H1 (cell line): ENCODE data around the gene RHOB. TPM values are rescaled to one million over a fixed set of nuclear protein-coding genes. Genes with fewer than 3 reads are reported as not detected.

Experiments used
- CTCF ChIA-PET: fragments of 300-600 bp; sonication (Branson Sonifier 250); formaldehyde crosslinking; loops from one replicate; lab custom pipeline; 2021; ENCODE audit not compliant: partially characterized antibody; lab: Charles Lee
- POLR2A ChIA-PET: fragments of 300-600 bp; sonication (Branson Sonifier 250); formaldehyde crosslinking; loops from one replicate; lab custom pipeline; 2021; ENCODE audit warnings: inconsistent platforms; ENCODE audit not compliant: partially characterized antibody; lab: Charles Lee
- DNase-seq, 2 experiments: peaks; one replicate each; pipeline versions ENCODE4 v3.0.0 to v3.0.0-alpha.2; 2010 to 2022; ENCODE audit warnings: low spot score in 2 of 2, low read depth in 1 of 2, mixed read lengths in 1 of 2
- FAIRE-seq: peaks from 2 replicates; lab custom pipeline; 2011; peaks lifted over from hg19 to GRCh38; lab: Jason Lieb, UNC
- H2AFZ ChIP-seq: 2 replicates; pipeline ENCODE4 v1.8.1; 2012; ENCODE audit warnings: low read length, inconsistent platforms
- H2AK5ac ChIP-seq: 2 replicates; pipeline ENCODE4 v1.6.1; 2013; ENCODE audit warnings: low read depth, low read length
- H2BK120ac ChIP-seq: replicated peaks from 2 replicates; pipeline ENCODE3; 2013; ENCODE audit warnings: low read depth, low read length, inconsistent platforms
- H2BK12ac ChIP-seq: 2 replicates; pipeline ENCODE4 v1.6.1; 2013; ENCODE audit warnings: low read depth, low read length
- H2BK15ac ChIP-seq: 2 replicates; pipeline ENCODE4 v1.6.1; 2013; ENCODE audit warnings: low read length
- H2BK20ac ChIP-seq: 2 replicates; pipeline ENCODE4 v1.6.1; 2013; ENCODE audit warnings: low read length
- H2BK5ac ChIP-seq: 2 replicates; pipeline ENCODE4 v1.6.1; 2013; ENCODE audit warnings: low read depth, low read length
- H3K14ac ChIP-seq: 2 replicates; pipeline ENCODE4 v1.6.1; 2013; ENCODE audit warnings: inconsistent platforms; ENCODE audit not compliant: insufficient read length
- H3K18ac ChIP-seq: 2 replicates; pipeline ENCODE4 v1.6.1; 2013; ENCODE audit warnings: low read length; ENCODE audit errors: extremely low read depth
- H3K23ac ChIP-seq: 2 replicates; pipeline ENCODE4 v1.6.1; 2013; ENCODE audit warnings: inconsistent platforms; ENCODE audit not compliant: insufficient read length
- H3K23me2 ChIP-seq: 2 replicates; pipeline ENCODE4 v1.6.1; 2013; ENCODE audit warnings: low read depth, low read length
- H3K27ac ChIP-seq: 2 replicates; pipeline ENCODE4 v1.6.1; 2011; ENCODE audit warnings: low read depth, low read length, inconsistent platforms
- H3K27me3 ChIP-seq, 4 experiments: replicated peaks in 1 of 4; 1 replicate in 1 of 4; 2 replicates in 3 of 4; pipeline versions ENCODE4 v1.6.1 to v1.8.1; 2011 to 2013; ENCODE audit warnings: low read length in 3 of 4, mild to moderate bottlenecking in 3 of 4, inconsistent platforms in 2 of 4, mixed read lengths in 2 of 4, moderate library complexity in 1 of 4; ENCODE audit not compliant: control insufficient read depth in 3 of 4, insufficient read depth in 3 of 4; ENCODE audit errors: extremely low read depth in 1 of 4
- H3K36me3 ChIP-seq, 4 experiments: 2 replicates each; pipeline versions ENCODE4 v1.6.1 to v1.8.1; 2011 to 2013; ENCODE audit warnings: mild to moderate bottlenecking in 4 of 4, low read length in 3 of 4, moderate library complexity in 2 of 4, control low read depth in 1 of 4, inconsistent platforms in 1 of 4; ENCODE audit not compliant: insufficient read depth in 4 of 4, control insufficient read depth in 2 of 4
- H3K4ac ChIP-seq: replicated peaks from 2 replicates; pipeline ENCODE3; 2013; ENCODE audit warnings: low read length, low read depth, mixed read lengths, inconsistent platforms; ENCODE audit not compliant: insufficient read length
- H3K4me1 ChIP-seq, 4 experiments: replicated peaks in 1 of 4; 1 replicate in 1 of 4; 2 replicates in 3 of 4; pipeline versions ENCODE4 v1.6.1 to v1.8.1; 2011 to 2013; ENCODE audit warnings: low read length in 3 of 4, inconsistent platforms in 2 of 4, mixed read lengths in 1 of 4; ENCODE audit not compliant: insufficient read depth in 4 of 4, control insufficient read depth in 3 of 4
- H3K4me2 ChIP-seq, 2 experiments: 2 replicates each; pipeline versions ENCODE4 v1.6.1 to v1.8.1; 2011 to 2013; ENCODE audit warnings: low read depth in 2 of 2, low read length in 2 of 2, control low read depth in 1 of 2, inconsistent platforms in 1 of 2, mild to moderate bottlenecking in 1 of 2; ENCODE audit not compliant: insufficient read depth in 1 of 2
- H3K4me3 ChIP-seq, 4 experiments: fragments of 200-600, 300-600 bp in 1 of 4; sonication (generic), shearing (Covaris generic), sonication (Bioruptor Twin) in 1 of 4; 2 replicates each; pipeline versions ENCODE4 v1.5.1 to v1.8.1; 2011 to 2016; ENCODE audit warnings: low read length in 4 of 4, low read depth in 3 of 4, control low read depth in 2 of 4, inconsistent platforms in 2 of 4, mild to moderate bottlenecking in 2 of 4, mixed read lengths in 1 of 4, moderate library complexity in 1 of 4; ENCODE audit not compliant: insufficient read depth in 2 of 4; ENCODE audit errors: extremely low read depth in 1 of 4
- H3K56ac ChIP-seq: replicated peaks from 2 replicates; pipeline ENCODE3; 2013; ENCODE audit warnings: low read depth, mild to moderate bottlenecking, mixed read lengths, low read length, inconsistent platforms; ENCODE audit not compliant: insufficient read length
- H3K79me1 ChIP-seq: 2 replicates; pipeline ENCODE4 v1.6.1; 2013; ENCODE audit warnings: low read depth, low read length, control low read depth
- H3K79me2 ChIP-seq, 2 experiments: 2 replicates each; pipeline versions ENCODE4 v1.6.1 to v1.8.1; 2012 to 2013; ENCODE audit warnings: low read length in 2 of 2, mild to moderate bottlenecking in 2 of 2, inconsistent platforms in 1 of 2; ENCODE audit not compliant: insufficient read depth in 2 of 2, control insufficient read depth in 1 of 2
- H3K9ac ChIP-seq, 4 experiments: replicated peaks in 1 of 4; 1 replicate in 1 of 4; 2 replicates in 3 of 4; pipeline versions ENCODE4 v1.6.1 to v1.8.1; 2011 to 2013; ENCODE audit warnings: low read depth in 3 of 4, low read length in 3 of 4, control low read depth in 2 of 4, mild to moderate bottlenecking in 2 of 4, moderate library complexity in 2 of 4, inconsistent platforms in 1 of 4; ENCODE audit errors: extremely low read depth in 1 of 4
- H3K9me3 ChIP-seq, 2 experiments: 2 replicates each; pipeline versions ENCODE4 v1.6.1 to v1.8.1; 2012 to 2013; ENCODE audit warnings: mild to moderate bottlenecking in 2 of 2, moderate library complexity in 2 of 2, control low read depth in 1 of 2, inconsistent platforms in 1 of 2, low read depth in 1 of 2, low read length in 1 of 2, mixed read lengths in 1 of 2; ENCODE audit not compliant: insufficient read depth in 2 of 2
- H4K20me1 ChIP-seq, 2 experiments: replicated peaks in 1 of 2; 2 replicates each; pipeline versions ENCODE3 to v1.8.1; 2011 to 2013; ENCODE audit warnings: inconsistent platforms in 2 of 2, low read length in 2 of 2, mild to moderate bottlenecking in 1 of 2; ENCODE audit not compliant: insufficient read depth in 2 of 2, control insufficient read depth in 1 of 2
- H4K5ac ChIP-seq: 2 replicates; pipeline ENCODE4 v1.6.1; 2013; ENCODE audit warnings: low read length, low read depth, mixed read lengths, inconsistent platforms; ENCODE audit not compliant: insufficient read length
- H4K8ac ChIP-seq: 2 replicates; pipeline ENCODE4 v1.8.0; 2013; ENCODE audit warnings: mild to moderate bottlenecking, moderate library complexity, low read length, inconsistent platforms; ENCODE audit not compliant: insufficient read depth; ENCODE audit errors: extremely low read depth
- H4K91ac ChIP-seq: replicated peaks from 2 replicates; pipeline ENCODE3; 2013; ENCODE audit warnings: low read length, mixed read lengths, inconsistent platforms; ENCODE audit not compliant: insufficient read length
- EP300 ChIP-seq, 2 experiments: IDR thresholded peaks; 1 replicate in 1 of 2; 2 replicates in 1 of 2; pipeline ENCODE4 v1.6.1; 2011 to 2012; ENCODE audit warnings: low read depth in 2 of 2, low read length in 2 of 2, mild to moderate bottlenecking in 2 of 2, borderline replicate concordance in 1 of 2, inconsistent platforms in 1 of 2, moderate library complexity in 1 of 2
- TCF12 ChIP-seq: IDR thresholded peaks from 2 replicates; pipeline ENCODE4 v1.6.1; 2011; ENCODE audit warnings: low read depth, mild to moderate bottlenecking, low read length
- YY1 ChIP-seq: IDR thresholded peaks from 2 replicates; pipeline ENCODE4 v1.6.1; 2011; ENCODE audit warnings: low read depth, mild to moderate bottlenecking, low read length
- WGBS, 2 experiments: shearing (Covaris generic) in 1 of 2; methylation state at CpG; one replicate each; pipeline versions ENCODE4 v1.1.6 to v1.1.7; 2013 to 2015; ENCODE audit warnings: low lambda C conversion rate in 2 of 2, mixed read lengths in 2 of 2, inconsistent platforms in 1 of 2, low coverage in 1 of 2, missing lambda C conversion rate in 1 of 2; ENCODE audit not compliant: insufficient replicate concordance in 2 of 2, insufficient coverage in 1 of 2, insufficient read length in 1 of 2; ENCODE audit errors: extremely low coverage in 1 of 2, missing lambda C conversion rate in 1 of 2; 5-methylcytosine and 5-hydroxymethylcytosine counted together
- polyA plus RNA-seq, 7 experiments: library from polyadenylated mRNA; depleted of rRNA in 3 of 7; stranded (reverse) in 5 of 7; unstranded in 2 of 7; fragments of >200 nt in 5 of 7; fragments of 200-250 nt in 2 of 7; gene quantifications; 1 replicate in 5 of 7; 2 replicates in 1 of 7; 4 replicates in 1 of 7; pipeline versions ENCODE4 v1.2.1 to v1.2.3, GENCODE V29; 2011 to 2013; ENCODE audit warnings: missing spikeins in 2 of 7, mixed read lengths in 2 of 7
- total RNA-seq: library from RNA; stranded (reverse); fragmentation: NEBNext Ultra II Directional; extraction: Animal tissue kit (Norgen Biotek cat#: 25700); gene quantifications from 2 replicates; pipeline ENCODE4 v1.2.1, GENCODE V29; 2021

Gene RHOB
- total and polyA plus RNA-seq, 2 of the 8 experiments (the other 6 are each of a cell fraction or from before 2014, with no cell fraction given): 9.3 to 9.5 TPM

DNA sequence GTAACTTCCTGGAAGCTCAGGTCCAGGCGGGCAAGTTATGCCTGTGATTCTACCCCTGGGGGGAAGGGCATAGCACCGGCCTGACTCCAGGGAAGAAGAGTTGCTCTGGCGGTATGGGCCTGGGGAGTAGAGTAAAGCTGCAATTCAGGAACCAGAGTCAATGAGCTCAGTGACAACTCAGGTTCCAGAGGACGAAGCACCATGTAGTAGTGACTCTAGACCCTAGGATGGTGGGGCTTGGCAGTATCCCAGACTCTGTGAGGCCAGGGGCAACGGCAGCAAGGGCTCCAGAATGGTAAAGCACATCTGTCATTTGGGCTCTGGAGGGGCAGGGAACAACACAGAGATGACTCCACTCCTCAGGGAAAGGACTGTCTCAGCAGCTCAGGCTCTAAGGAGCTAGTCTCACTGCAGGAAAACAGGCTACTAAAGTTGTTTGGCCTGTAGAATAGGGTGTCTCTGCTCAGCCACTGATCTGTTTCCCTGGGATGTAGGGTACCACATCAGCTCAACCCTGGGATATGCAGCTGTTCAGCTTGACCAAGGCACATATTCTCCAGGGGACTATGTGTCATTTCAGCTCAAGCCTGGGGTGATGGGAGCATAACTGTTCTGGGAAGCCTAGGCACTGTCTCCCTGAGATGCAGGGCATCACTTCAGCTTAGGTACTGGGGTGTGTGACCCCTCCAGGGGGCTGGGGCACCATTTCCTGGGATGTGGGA is 36.2 kb upstream of the RHOB start:
- 80% methylated on average over 5 of the region's 5 CpGs; no CpG with 5 or more reads in 1 of the 2 experiments for WGBS, 2 experiments

More for the DNA sequence above, 36.2 kb upstream of the RHOB start:
- H3K4me2 ChIP-seq: no peak overlapping the region
- no peak overlapping the region for H3K9ac ChIP-seq
- H3K79me2 ChIP-seq: no peaks in the 10 kb centered on the region
- TF ChIP-seq YY1: no peak
- TF ChIP-seq TCF12: no peak
- no peak for TF ChIP-seq EP300 (IDR thresholded peaks at IDR 0.05; ENCODE audit: borderline replicate concordance in 1 of 2, low read depth in 2 of 2, low read length in 2 of 2)
- DNase-seq (no peak), FAIRE-seq (no peak)
- POLR2A ChIA-PET: interaction anchor here (0.9 to 1.4 kb wide), 3 partner anchors 35 to 68 kb away, joined by 3 to 5 read pairs (median 3); partner anchors contain the start of gene RHOB
- no peak overlapping the region for H4K91ac ChIP-seq
- H2AK5ac ChIP-seq: no peak overlapping the region
- no peak overlapping the region for H2BK5ac ChIP-seq
- H2BK15ac ChIP-seq: no peak overlapping the region
- no peak overlapping the region for H3K18ac ChIP-seq
- H3K27ac ChIP-seq: no peak overlapping the region
- CTCF ChIA-PET: interaction anchor here (0.6 to 17.4 kb wide), 41 partner anchors 8 to 552 kb away, joined by 3 to 404 read pairs (median 4); partner anchors contain the start of genes HS1BP3 and RHOB
- H3K79me1 ChIP-seq: no peaks in the 10 kb centered on the region
- H2BK20ac ChIP-seq: no peak overlapping the region
- H3K14ac ChIP-seq: no peak overlapping the region
- H3K4me1 ChIP-seq: peaks cover 0 to 2% (median 0%) of the 10 kb centered on the region in 4 experiments; a peak in 1 of 7 replicates
- no peaks in the 10 kb centered on the region for H4K20me1 ChIP-seq
- H2BK120ac ChIP-seq: no peak overlapping the region
- H4K8ac ChIP-seq: no peak overlapping the region
- H2BK12ac ChIP-seq: no peak overlapping the region
- no peak overlapping the region for H4K5ac ChIP-seq
- H3K4ac ChIP-seq: no peak overlapping the region
- H3K9me3 ChIP-seq: no peaks in the 10 kb centered on the region
- no peaks in the 10 kb centered on the region for H3K23me2 ChIP-seq
- no peak overlapping the region for H3K56ac ChIP-seq
- H2AFZ ChIP-seq: no peak overlapping the region
- no peaks in the 10 kb centered on the region for H3K27me3 ChIP-seq
- no peak overlapping the region for H3K4me3 ChIP-seq
- H3K23ac ChIP-seq: no peak overlapping the region
- H3K36me3 ChIP-seq: no peaks in the 10 kb centered on the region
